GM21423 (cell line): ENCODE data around the gene DUSP9.
"Not testable (repeated sequence)": the region's sequence is repeated elsewhere in the genome, so short reads cannot be mapped to it uniquely, and the experiment has no call there.

Experiments used
- ATAC-seq: cut with Tn5 transposase; IDR thresholded peaks from one replicate; pipeline ENCODE4 v1.9.1; 2021; ENCODE audit warnings: mild to moderate bottlenecking, moderate library complexity; ENCODE audit not compliant: unreplicated experiment

The DUSP9 gene

DNA sequence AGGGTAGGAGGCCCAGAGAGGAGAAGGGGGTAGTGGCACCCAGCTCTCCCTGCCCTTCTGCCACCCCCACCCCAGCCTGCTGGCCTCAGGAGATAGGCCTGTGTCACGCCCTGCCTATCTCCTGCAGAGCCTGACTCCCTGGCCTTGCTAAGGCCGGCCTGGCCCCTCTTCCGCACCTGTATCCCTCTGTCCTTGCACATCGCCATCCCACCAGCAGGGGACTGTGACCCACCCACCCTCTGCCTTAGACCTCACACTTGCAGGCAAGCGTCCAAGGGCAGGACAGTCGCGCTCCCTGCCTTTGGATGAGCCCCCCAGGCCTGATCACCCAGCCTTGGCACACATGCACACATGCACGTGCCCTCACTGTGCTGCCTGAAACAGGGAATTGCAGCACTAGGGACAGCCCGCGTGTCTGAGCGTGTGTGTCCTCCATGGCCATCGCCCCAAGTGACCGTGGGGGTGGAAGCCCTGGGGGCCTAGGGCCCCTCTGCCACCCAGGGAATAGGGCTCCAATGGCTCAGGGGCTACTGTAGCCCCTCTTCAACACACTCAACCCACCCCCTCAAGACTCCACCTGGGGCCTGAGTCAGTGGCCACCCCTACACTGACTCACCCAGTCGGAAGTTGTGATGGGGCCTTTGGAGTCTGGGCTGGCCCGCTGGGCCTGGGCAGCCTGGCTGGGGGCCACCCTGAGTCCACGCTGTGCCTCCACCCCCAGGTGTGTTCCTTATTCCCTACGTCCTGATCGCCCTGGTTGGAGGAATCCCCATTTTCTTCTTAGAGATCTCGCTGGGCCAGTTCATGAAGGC, 42.9 kb downstream of the DUSP9 start:
- no peak for ATAC-seq

- no peak for ATAC-seq
Measured at GRCh38 chrX:153690466-153690865, 43.5 kb downstream of the DUSP9 start.

DNA sequence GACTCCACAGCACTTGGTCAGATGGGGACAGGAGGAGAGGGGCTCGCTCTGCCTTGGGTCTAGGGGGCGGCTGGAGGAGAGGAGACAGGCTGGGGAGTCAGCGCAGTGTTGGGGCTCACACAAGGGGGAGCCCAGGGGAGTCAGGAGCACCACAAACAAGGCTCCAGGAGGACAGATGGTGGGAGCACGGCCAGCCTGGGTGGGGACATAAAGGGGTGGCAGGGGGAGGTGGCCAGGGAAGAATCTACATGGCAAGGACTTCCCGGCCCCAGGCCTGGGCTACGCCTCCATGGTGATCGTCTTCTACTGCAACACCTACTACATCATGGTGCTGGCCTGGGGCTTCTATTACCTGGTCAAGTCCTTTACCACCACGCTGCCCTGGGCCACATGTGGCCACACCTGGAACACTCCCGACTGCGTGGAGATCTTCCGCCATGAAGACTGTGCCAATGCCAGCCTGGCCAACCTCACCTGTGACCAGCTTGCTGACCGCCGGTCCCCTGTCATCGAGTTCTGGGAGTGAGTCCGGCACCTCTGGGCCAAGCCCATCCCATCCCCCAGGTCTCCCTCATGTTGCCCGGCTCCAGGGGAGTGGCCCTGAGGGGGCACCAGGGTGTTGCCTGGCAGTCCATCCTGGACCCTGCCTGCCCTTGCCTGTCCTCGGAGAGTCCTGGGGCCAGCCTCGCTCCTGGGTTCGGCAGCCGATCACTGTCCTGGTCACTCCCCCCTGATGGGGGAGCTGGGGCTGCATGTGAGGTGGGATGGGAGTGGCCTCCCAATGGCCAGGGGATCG, 44.2 kb downstream of the DUSP9 start:
- not testable (repeated sequence) for ATAC-seq

DNA sequence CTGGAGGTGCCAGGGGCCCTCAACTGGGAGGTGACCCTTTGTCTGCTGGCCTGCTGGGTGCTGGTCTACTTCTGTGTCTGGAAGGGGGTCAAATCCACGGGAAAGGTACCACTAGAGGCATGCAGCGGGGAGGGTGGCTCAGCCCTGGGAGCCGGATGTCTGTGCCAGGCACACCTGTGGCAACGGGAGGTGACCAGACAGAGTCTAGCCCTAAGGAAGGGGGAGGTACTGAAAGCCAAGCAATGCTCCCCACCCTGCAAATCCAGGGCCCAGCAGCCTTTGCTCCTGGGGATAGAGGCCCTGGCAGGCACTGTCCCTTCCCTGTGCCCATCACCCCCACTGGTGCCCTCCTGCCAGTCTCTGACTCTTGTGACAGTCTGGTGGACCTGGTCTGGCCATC, 45.0 kb downstream of the DUSP9 start:
- no peak for ATAC-seq

GRCh38 chrX:153692611-153693156, 45.7 kb downstream of the DUSP9 start:
- ATAC-seq = no peak

DNA sequence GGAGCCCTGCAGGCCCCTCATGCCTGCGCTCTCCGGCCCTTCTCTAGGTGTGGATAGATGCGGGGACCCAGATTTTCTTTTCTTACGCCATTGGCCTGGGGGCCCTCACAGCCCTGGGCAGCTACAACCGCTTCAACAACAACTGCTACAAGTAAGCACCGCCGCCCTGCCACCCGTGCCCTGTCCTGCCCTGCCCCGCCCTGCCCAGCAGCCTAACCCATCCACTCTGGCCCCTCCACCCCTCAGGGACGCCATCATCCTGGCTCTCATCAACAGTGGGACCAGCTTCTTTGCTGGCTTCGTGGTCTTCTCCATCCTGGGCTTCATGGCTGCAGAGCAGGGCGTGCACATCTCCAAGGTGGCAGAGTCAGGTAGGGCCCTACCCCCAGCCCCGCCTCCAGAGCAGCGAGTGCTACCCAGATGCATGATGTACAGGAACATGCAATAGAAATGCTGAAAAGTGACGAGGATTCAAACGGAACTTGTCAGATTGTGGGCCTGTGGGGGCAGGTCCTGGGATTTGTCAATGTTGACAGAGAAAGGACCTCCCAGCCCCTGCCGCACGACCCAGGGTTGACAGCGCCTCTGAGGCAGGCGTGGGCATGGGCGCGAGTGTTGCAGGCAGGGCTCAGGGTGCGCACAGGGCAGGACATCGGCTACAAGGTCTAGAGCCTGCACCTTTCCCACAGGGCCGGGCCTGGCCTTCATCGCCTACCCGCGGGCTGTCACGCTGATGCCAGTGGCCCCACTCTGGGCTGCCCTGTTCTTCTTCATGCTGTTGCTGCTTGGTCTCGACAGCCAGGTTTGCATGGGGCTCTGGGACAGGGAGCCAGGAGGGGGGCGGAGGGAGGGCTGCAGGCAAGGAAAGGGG, 46.4 kb downstream of the DUSP9 start:
- ATAC-seq = no peak

DNA sequence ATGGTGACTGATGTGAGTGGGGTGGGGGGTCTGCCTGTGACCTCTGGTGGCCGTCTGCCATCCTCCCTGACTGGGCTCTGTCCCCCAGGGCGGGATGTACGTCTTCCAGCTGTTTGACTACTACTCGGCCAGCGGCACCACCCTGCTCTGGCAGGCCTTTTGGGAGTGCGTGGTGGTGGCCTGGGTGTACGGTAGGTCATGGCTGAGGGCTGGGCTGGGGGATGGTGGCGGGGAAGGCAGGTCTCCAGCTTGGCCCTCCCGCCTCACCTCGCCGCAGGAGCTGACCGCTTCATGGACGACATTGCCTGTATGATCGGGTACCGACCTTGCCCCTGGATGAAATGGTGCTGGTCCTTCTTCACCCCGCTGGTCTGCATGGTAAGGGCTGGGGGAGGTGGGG, 47.3 kb downstream of the DUSP9 start:
- not testable (repeated sequence) for ATAC-seq

- no peak for ATAC-seq
Measured at GRCh38 chrX:153694687-153695270, 47.8 kb downstream of the DUSP9 start.

DNA sequence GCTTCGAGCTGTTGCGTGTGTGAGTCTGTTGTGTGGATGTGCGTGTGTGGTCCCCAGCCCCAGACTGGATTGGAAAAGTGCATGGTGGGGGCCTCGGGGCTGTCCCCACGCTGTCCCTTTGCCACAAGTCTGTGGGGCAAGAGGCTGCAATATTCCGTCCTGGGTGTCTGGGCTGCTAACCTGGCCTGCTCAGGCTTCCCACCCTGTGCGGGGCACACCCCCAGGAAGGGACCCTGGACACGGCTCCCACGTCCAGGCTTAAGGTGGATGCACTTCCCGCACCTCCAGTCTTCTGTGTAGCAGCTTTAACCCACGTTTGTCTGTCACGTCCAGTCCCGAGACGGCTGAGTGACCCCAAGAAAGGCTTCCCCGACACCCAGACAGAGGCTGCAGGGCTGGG, 49.1 kb downstream of the DUSP9 start:
- ATAC-seq = no peak

DNA sequence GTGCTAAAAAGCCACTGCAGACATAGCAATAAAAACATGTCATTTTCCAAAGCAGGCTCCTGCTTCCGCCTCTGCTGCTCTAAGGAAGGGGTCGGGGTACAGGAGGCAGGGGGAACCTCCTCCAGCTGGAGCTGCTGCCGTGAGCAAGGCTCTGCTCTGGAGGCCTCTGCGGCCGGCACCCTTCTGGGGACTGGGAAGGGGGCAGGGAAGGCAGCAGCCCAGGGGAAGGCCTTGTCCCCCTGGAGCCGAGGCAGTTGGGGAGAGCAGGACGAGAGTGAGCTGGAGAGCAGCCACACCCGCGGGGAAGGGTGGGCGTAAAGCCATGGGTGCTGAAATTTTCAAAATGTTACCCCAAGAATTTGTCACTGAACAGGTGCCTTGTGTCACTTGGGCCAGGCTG, 49.5 kb downstream of the DUSP9 start:
- ATAC-seq = not testable (repeated sequence)

- not testable (repeated sequence) for ATAC-seq
Measured at GRCh38 chrX:153696986-153697722, 50.2 kb downstream of the DUSP9 start.

DNA sequence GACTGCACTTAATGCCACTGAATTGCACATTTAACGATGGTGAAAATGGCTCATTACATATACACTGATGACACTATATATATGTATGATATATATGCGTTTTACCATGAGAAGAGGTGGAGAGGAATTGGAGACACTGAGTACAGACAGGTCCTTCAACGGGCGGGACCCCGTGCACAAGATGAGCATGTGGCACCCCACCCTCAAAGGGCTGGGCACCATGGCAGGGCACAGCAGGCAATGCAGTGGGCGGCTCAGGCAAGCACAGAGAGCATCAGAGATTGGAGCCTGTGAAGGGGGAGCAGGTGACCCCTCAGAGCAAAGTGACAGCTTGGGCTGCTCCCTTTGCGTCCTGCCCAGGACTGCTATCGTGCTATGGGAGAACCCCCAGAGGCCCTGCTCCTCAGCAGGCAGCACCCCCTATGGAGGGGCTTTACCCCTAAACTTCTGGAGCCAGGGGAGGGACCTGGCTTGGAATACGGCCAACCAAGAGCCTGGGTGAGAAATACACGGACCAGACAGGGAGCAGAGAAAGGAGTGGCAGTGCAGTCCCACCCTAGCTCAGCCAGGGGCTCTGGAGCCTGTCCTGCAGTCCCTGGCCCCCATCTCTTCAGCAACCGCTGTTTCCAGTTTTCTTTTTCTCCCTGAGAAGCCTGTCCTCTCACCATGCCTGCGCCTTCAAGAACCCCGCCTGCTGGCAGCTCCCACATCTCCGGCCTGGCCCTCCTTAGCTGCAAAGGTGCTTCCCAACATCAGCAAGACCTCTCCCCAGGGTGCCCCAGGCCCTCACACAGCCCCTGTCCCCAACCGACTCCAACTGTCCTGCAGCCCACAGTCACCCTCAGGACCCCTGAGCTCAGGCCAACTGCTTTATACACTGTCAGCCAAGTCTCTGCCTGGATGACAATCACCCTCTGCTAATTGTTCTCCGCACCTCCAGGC, 51.2 kb downstream of the DUSP9 start:
- ATAC-seq = no peak

DNA sequence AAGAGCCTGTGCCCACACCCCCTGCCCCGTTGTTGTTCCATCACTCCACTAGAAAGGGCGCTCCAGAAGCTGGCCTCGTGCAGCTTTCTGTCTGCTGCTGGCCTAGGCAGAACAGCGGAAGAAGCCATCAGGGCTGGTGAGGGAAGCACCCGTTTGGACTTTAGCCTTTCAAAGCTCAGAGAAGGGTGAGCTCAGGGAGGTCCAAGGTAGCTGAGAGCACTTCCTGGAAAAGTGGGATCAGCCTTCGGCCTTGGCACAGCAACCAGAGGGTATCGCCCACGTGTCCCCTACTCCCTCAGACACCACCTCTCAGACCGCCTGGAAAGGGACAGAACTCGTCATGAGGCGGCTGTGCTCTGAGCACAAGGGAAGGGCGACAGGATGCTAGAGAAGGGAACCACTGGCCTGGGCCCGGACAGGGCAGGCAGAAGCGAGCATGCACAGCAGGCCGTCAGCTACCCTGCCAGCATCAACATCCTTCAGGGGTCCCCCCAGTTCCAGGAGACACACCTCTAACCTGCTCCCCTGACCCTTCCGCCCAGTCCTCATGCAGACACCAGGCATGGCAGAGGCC, 52.3 kb downstream of the DUSP9 start:
- not testable (repeated sequence) for ATAC-seq

DNA sequence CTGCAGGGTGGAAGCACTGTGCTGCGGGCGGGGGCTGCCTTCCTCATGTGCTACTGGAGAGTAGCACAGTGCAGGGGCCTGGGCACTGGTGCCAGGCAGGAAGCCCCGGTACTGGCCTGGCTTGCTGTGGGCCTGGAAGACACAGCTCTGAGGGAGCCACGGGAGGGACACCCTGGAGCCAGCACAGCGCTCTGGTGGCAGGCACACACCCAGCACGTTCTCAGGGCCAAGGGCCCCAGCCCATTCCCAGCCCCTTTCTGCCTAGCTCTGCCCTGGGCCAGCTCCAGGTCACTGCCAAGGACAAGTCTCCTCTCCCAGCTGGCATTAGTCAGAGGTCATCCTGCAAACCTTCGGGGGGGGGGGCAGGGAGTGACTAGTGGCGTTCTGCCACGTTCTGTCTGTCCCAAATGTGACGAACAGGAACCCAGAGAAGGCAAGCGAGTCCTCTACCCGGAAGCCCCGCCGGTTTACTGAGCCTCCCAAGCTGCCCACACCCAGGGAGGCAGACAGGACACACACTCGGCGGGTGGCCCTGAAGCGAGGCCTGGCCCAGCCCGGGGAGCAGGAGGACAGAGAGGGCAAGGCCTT, 52.9 kb downstream of the DUSP9 start:
- ATAC-seq = not testable (repeated sequence)

DNA sequence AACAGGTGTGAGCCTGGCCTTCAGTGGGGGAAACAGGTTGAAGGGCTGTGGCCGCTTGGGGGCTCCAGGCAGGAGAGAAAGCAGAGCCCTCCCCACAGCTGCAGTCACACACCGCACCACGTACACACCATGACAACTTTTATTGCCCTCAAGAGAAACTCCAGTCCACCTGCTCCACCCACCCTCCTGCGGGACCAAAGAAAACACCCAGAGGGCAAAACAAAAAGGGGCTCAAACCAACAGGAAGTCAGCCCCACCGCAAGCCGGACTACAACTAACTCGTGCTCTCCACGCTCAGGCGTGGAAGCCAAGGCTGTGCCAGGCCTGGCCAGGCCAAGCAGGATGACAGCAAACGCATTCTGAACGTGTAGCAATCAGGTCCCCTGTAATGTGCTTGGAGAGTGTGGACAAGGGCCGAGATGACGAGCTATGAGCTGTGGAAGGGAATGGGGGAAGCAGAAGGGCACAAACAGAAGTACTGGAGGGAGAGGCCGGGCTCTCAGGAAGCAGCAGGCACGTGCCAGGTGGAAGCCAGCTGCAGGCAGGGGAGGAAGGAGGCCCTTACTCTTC, 53.5 kb downstream of the DUSP9 start:
- no peak for ATAC-seq
